GM18505 (cell line): ENCODE data around the gene GNPDA2.

ENCODE experiments used
- ATAC-seq: cut with Tn5 transposase; IDR thresholded peaks from one replicate; pipeline ENCODE4 v1.9.1; 2021; ENCODE audit not compliant: unreplicated experiment
- POLR2A ChIP-seq: IDR thresholded peaks from 4 replicates; pipeline ENCODE4 v1.6.1; 2011; ENCODE audit warnings: borderline replicate concordance; ENCODE audit not compliant: insufficient read depth, insufficient read length; ENCODE audit errors: extremely low read depth

Gene GNPDA2

GRCh38 chr4:44670506-44671199, 55.7 kb downstream of the GNPDA2 start:
- no peak for ATAC-seq
- TF ChIP-seq POLR2A = no peak

- no peak for ATAC-seq
- no peak for TF ChIP-seq POLR2A
Measured at GRCh38 chr4:44668526-44668925, 57.8 kb downstream of the GNPDA2 start.

- TF ChIP-seq POLR2A = no peak
- no peak for ATAC-seq
Measured at GRCh38 chr4:44663539-44664263, 62.7 kb downstream of the GNPDA2 start.

GRCh38 chr4:44662623-44663005, 63.7 kb downstream of the GNPDA2 start:
- no peak for TF ChIP-seq POLR2A
- ATAC-seq = no peak

- no peak for ATAC-seq
- no peak for TF ChIP-seq POLR2A
Measured at GRCh38 chr4:44661940-44662622, 64.3 kb downstream of the GNPDA2 start.

GRCh38 chr4:44660396-44660795, 66.0 kb downstream of the GNPDA2 start:
- ATAC-seq = no peak
- TF ChIP-seq POLR2A = no peak

GRCh38 chr4:44652002-44652401, 74.4 kb downstream of the GNPDA2 start:
- no peak for TF ChIP-seq POLR2A
- ATAC-seq = no peak
